ENCODE measurements around the gene FASN.

FASN gene

DNA sequence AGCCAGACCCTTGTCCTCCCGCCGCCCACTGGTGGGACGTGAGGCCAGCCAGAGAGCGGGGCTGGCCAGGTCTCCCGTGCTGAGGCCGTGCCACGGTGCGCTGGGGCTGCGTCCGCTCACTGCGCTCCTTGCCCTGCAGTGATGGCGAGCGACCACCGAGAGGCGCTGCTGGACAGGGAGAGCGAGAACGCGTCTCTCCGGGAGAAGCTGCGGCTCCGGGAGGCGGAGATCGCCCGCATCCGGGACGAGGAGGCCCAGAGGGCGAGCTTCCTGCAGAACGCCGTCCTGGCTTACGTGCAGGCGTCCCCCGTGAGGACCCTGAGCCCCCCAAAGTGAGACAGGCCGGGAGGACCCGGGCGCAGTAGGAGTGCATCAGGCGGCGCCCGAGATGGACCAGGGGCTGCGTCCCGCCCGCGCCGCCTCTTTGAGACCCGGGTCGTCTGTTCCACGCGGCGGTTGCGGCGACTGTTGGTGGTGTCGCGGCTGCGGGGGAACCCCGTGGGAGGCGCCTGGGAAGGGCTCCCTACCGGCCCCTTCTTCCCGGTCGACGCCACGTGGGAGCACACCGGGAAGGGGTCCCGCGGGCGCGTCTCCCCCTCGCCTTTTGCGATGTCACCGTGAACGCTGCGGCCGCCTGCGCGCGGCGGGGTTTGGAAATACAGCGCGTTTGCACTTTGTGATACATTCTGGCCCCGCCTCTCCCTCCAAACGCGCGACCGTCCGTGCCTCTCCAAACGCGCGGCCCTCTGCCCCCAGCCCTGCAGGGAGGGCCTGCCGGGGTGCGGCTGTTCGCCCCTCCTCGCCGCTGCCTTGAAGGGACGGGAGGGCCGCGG, 67.3 kb downstream of the FASN start:
- FAIRE-seq, result peak; percentile 76
- TF ChIP-seq TAF1 (IDR thresholded peaks at IDR 0.05; ENCODE audit: borderline replicate concordance, low read depth, low read length) (no peak), POLR2A (IDR thresholded peaks at IDR 0.05; ENCODE audit: low read depth, low read length) (no peak), POLR2AphosphoS5 (IDR thresholded peaks at IDR 0.05; ENCODE audit: low read depth, low read length) (no peak)
- peak; percentile 93 for DNase-seq (ENCODE audit: insufficient read length)

DNA sequence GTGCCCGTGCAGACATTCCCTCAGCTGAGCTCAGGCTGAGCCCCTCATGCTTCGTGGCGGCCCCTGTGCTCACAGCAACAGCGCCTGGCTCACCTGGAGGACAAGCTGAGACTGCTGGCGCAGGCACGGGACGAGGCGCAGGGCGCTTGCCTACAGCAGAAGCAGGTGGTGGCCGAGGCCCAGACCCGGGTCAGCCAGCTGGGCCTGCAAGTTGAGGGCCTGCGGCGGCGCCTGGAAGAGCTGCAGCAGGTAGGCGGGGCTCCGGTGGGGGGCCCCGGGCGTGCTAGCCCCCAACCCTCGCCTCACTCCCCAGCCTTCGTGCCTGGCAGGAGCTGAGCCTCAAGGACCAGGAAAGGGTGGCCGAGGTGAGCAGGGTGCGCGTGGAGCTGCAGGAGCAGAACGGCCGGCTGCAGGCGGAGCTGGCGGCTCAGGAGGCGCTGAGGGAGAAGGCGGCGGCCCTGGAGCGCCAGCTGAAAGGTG, 68.0 kb downstream of the FASN start:
- DNase-seq (ENCODE audit: insufficient read length), result no peak
- FAIRE-seq, result no peak
- TF ChIP-seq TAF1 (IDR thresholded peaks at IDR 0.05; ENCODE audit: borderline replicate concordance, low read depth, low read length), result no peak
- no peak for TF ChIP-seq POLR2AphosphoS5 (IDR thresholded peaks at IDR 0.05; ENCODE audit: low read depth, low read length)
- no peak for TF ChIP-seq POLR2A (IDR thresholded peaks at IDR 0.05; ENCODE audit: low read depth, low read length)

DNA sequence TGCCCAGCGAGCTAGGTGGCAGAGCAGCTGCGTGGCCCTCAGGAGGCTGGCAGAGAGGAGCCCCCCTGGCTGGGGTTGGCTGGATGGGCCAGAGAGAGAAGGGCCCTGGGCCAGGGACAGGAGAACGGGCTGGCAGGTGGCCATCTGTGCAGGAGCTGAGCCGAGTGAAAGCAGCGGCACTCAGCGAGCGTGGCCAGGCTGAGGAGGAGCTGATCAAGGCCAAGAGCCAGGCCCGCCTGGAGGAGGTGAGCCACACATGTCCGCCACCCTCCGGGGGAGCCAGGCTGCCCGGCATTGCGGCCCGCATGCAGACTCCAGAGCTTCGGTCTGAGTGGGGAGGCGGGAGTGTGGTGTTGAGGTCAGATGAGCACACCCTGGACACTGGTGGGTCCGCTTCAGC, 68.6 kb downstream of the FASN start:
- FAIRE-seq (no peak), DNase-seq (ENCODE audit: insufficient read length) (no peak)
- TF ChIP-seq POLR2A (IDR thresholded peaks at IDR 0.05; ENCODE audit: low read depth, low read length) (no peak), POLR2AphosphoS5 (IDR thresholded peaks at IDR 0.05; ENCODE audit: low read depth, low read length) (no peak), TAF1 (IDR thresholded peaks at IDR 0.05; ENCODE audit: borderline replicate concordance, low read depth, low read length) (no peak)

DNA sequence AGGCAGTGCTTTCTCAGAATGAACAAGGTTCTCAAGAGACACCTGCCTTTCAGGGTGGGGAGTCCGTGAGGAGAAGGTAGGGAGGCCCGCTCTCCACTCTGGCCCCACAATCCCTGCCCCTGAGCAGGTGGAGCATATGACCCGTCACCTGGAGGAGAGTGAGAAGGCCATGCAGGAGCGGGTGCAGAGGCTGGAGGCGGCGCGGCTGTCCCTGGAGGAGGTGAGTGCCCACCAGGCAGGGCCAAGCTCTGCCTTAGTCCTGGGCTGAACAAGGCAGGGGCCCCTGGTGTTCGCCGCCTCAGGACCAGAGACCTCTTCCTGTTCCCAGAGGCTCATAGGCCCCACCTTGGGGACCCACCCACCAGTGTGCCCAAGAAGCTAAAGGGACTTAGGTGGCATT, 69.1 kb downstream of the FASN start:
- FAIRE-seq (no peak), DNase-seq (ENCODE audit: insufficient read length) (no peak)
- TF ChIP-seq POLR2AphosphoS5 (IDR thresholded peaks at IDR 0.05; ENCODE audit: low read depth, low read length), result no peak
- no peak for TF ChIP-seq POLR2A (IDR thresholded peaks at IDR 0.05; ENCODE audit: low read depth, low read length)
- no peak for TF ChIP-seq TAF1 (IDR thresholded peaks at IDR 0.05; ENCODE audit: borderline replicate concordance, low read depth, low read length)

Data from GM12892 (cell line).